ENCODE measurements around the gene WASF3. TPM values are rescaled to one million over a fixed set of nuclear protein-coding genes. Genes with fewer than 3 reads are reported as not detected.

Gene WASF3
- total and polyA plus RNA-seq, 10 of the 15 experiments (the other 5 are each of a cell fraction or from before 2014, with no cell fraction given), result under 0.01 to 0.10 (median 0.01) TPM; not detected in 7

GRCh38 chr13:26685606-26686005 is 128.1 kb downstream of the WASF3 start:
- Histone ChIP-seq H3K27ac (ENCODE audit: control insufficient read depth, insufficient read depth) (no peak overlapping the region), H3K4me3 (no peak overlapping the region), H2AFZ (ENCODE audit: control insufficient read depth, low read depth, low read length) (no peak overlapping the region), H3K9ac (ENCODE audit: control insufficient read depth, insufficient read depth, low read length) (no peak overlapping the region), H3K36me3 (ENCODE audit: control insufficient read depth in 2 of 2, insufficient read depth in 2 of 2, low read length in 1 of 2) (no peaks in the 10 kb centered on the region), H3K79me2 (ENCODE audit: control insufficient read depth, insufficient read depth, low read length) (no peaks in the 10 kb centered on the region), H3K9me3 (replicated peaks; ENCODE audit: control insufficient read depth, insufficient read depth, low read length) (no peaks in the 10 kb centered on the region; the same call in 2 of the 3 replicates), H4K20me1 (ENCODE audit: control insufficient read depth, insufficient read depth) (no peaks in the 10 kb centered on the region), H3K4me1 (ENCODE audit: control insufficient read depth, insufficient read depth, low read length) (no peaks in the 10 kb centered on the region), H3K4me2 (ENCODE audit: control insufficient read depth, insufficient read depth) (no peak overlapping the region), H3K27me3 (replicated peaks in 1 of 2; ENCODE audit: control insufficient read depth in 2 of 2, insufficient read depth in 2 of 2, low read length in 1 of 2) (no peaks in the 10 kb centered on the region; a peak in 1 of 4 replicates)
- FAIRE-seq (no peak), ATAC-seq (no peak), DNase-seq (ENCODE audit: low read depth, low spot score) (no peak)
- TF ChIP-seq NR2F1 (conservative IDR thresholded peaks at IDR 0.05), result no peak
- TF ChIP-seq BCL3 (IDR thresholded peaks at IDR 0.05; ENCODE audit: borderline replicate concordance, insufficient read depth, low read depth, low read length, poor library complexity, severe bottlenecking), result no peak
- TF ChIP-seq SRF (IDR thresholded peaks at IDR 0.05; ENCODE audit: low read depth in 2 of 2, low read length in 2 of 2), result no peak
- no peak for TF ChIP-seq RAD21 (IDR thresholded peaks at IDR 0.05; ENCODE audit: insufficient read depth, low read depth, low read length)
- TF ChIP-seq TCF3 (IDR thresholded peaks at IDR 0.05; ENCODE audit: borderline replicate concordance, insufficient read depth, low read depth, low read length), result no peak
- no peak for TF ChIP-seq STAT1 (conservative IDR thresholded peaks at IDR 0.05)
- no peak for TF ChIP-seq IKZF1 (conservative IDR thresholded peaks at IDR 0.05)
- RAD21 ChIA-PET (ENCODE audit: unreplicated experiment), result no interaction called here
- intact Hi-C loops (cut with micrococcal nuclease; ENCODE audit: unreplicated experiment) (no loop called here), in situ Hi-C loops (cut with MboI) (no loop called here)
- no TSS peak for BruUV-seq (replicated peaks)
- CTCF ChIA-PET, result interaction anchor here (1.2 kb wide), 1 partner anchor 9 kb away, joined by 3 read pairs; no protein-coding TSS in a partner anchor
- SMC1A ChIA-PET (ENCODE audit: uncharacterized antibody, unreplicated experiment), result no interaction called here
- 49% methylated on average over 22 of the region's 22 CpGs for WGBS (ENCODE audit: insufficient coverage, insufficient replicate concordance, low lambda C conversion rate, missing lambda C conversion rate)
- POLR2A ChIA-PET, result no interaction called here
